ENCODE results near the gene LSM12.

DNA sequence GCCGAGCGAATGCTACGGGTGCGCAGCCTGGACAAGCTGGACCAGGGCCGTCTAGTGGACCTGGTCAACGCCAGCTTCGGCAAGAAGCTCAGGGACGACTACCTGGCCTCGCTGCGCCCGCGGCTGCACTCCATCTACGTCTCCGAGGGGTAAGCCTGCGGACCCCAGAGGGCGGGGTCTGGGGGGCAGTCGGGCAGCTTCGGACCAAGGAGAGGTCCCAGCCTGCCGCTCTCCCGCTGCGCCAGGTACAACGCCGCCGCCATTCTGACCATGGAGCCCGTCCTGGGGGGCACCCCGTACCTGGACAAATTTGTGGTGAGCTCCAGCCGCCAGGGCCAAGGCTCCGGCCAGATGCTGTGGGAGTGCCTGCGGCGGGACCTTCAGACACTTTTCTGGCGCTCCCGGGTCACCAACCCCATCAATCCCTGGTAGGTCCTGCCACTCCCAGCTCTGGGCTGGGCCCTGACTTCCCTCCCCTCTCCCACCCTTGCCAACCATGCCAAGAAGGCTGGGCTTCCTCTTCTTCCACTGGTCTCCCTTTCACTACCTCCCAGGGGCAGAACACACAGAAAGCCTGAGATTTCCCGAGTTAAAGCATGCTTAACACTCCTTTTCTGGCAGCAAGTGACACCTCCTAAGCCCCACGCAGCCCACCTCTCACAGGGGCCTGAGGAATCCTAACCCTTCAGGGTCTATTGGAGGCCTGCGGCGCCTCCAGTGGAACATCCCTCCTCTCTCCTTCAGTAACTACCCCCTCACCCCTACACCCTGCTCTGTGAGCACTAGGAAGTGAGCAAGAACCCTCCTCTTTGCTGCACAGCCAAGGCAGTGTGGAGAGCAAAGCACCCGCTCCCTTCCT lies 58.9 kb downstream of the LSM12 start:
- TF ChIP-seq, protein P1, sequence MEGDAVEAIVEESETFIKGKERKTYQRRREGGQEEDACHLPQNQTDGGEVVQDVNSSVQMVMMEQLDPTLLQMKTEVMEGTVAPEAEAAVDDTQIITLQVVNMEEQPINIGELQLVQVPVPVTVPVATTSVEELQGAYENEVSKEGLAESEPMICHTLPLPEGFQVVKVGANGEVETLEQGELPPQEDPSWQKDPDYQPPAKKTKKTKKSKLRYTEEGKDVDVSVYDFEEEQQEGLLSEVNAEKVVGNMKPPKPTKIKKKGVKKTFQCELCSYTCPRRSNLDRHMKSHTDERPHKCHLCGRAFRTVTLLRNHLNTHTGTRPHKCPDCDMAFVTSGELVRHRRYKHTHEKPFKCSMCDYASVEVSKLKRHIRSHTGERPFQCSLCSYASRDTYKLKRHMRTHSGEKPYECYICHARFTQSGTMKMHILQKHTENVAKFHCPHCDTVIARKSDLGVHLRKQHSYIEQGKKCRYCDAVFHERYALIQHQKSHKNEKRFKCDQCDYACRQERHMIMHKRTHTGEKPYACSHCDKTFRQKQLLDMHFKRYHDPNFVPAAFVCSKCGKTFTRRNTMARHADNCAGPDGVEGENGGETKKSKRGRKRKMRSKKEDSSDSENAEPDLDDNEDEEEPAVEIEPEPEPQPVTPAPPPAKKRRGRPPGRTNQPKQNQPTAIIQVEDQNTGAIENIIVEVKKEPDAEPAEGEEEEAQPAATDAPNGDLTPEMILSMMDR (IDR thresholded peaks at IDR 0.05; ENCODE audit: low read depth, low read length, poor library complexity, severe bottlenecking), result peak; percentile 15
- TF ChIP-seq EZH2phosphoT487 (IDR thresholded peaks at IDR 0.05; ENCODE audit: borderline replicate concordance, low read length), result no peak
